Measurements from ENCODE around the gene SYS1. TPM values are rescaled to one million over a fixed set of nuclear protein-coding genes. Genes with fewer than 3 reads are reported as not detected.

The SYS1 gene
- 19.3 and 22.3 TPM in 2 replicates for total RNA-seq

GRCh38 chr20:45362804-45363610 lies at the start of gene SYS1:
TSS of gene SYS1 (plus strand) at chr20:45363156. CDS start at chr20:45363532, 376 bp downstream.

GRCh38 chr20:45347936-45348778 lies 14.8 kb upstream of the SYS1 start, which contains the start of gene SDC4:
TSS of gene SDC4 (minus strand) at chr20:45348424. CDS start at chr20:45348384, 40 bp downstream.

GRCh38 chr20:45378191-45378590 lies 15.2 kb downstream of the SYS1 start, which contains the start of gene TP53TG5:
TSS of gene TP53TG5 (minus strand) at chr20:45378325. CDS start at chr20:45378236, 89 bp downstream.

GRCh38 chr20:45407783-45408645 lies 45.1 kb downstream of the SYS1 start, which contains the start of gene DBNDD2:
TSS of gene DBNDD2 (plus strand) at chr20:45408289. CDS start at chr20:45408468, 179 bp downstream.

GRCh38 chr20:45415822-45416637 lies 53.1 kb downstream of the SYS1 start, which contains the start of gene PIGT:
TSS of gene PIGT (plus strand) at chr20:45416141. CDS start at chr20:45416157, 16 bp downstream.

Other genes starting within 250 kb of the SYS1 start
- gene WFDC5, start 248.0 kb upstream of the SYS1 start, total RNA-seq: not detected in 2 replicates
- not detected in 2 replicates for gene WFDC12, start 238.7 kb upstream of the SYS1 start, total RNA-seq
- gene PI3, start 188.3 kb upstream of the SYS1 start, total RNA-seq: not detected in 2 replicates
- gene SEMG1, start 156.1 kb upstream of the SYS1 start, total RNA-seq: not detected in 2 replicates
- not detected in 2 replicates for gene SEMG2, start 141.8 kb upstream of the SYS1 start, total RNA-seq
- not detected in 2 replicates for gene SLPI, start 108.6 kb upstream of the SYS1 start, total RNA-seq
- gene RBPJL, start 56.3 kb upstream of the SYS1 start, total RNA-seq: not detected in 2 replicates
- not detected in 2 replicates for gene MATN4, start 54.9 kb upstream of the SYS1 start, total RNA-seq
- 22.7 and 23.0 TPM in 2 replicates for gene SDC4, start 14.7 kb upstream of the SYS1 start, total RNA-seq
- gene TP53TG5, start 15.2 kb downstream of the SYS1 start, total RNA-seq: not detected in 2 replicates
- 14.1 and 22.8 TPM in 2 replicates for gene DBNDD2, start 45.1 kb downstream of the SYS1 start, total RNA-seq
- 39.2 and 41.9 TPM in 2 replicates for gene PIGT, start 53.0 kb downstream of the SYS1 start, total RNA-seq
- not detected in 2 replicates for gene WFDC2, start 106.6 kb downstream of the SYS1 start, total RNA-seq
- gene SPINT3, start 152.5 kb downstream of the SYS1 start, total RNA-seq: not detected in 2 replicates
- gene WFDC6, start 176.3 kb downstream of the SYS1 start, total RNA-seq: not detected in 2 replicates
- gene EPPIN, start 184.2 kb downstream of the SYS1 start, total RNA-seq: not detected in 2 replicates
- gene WFDC8, start 216.1 kb downstream of the SYS1 start, total RNA-seq: not detected in 2 replicates